Inflammatory macrophage treated with lipopolysaccharide for 1 hour (primary cell): ENCODE results near the gene GBX1.

Experiments
- DNase-seq, 2 donors: peaks; one replicate each; pipeline ENCODE4 v3.0.0-alpha.2; 2020 to 2022

Gene GBX1

GRCh38 chr7:151110941-151111645 lies 56.4 kb downstream of the GBX1 start:
- DNase-seq = peak; percentile 51 to 78

GRCh38 chr7:151110236-151110940 lies 57.1 kb downstream of the GBX1 start:
- no peak for DNase-seq

GRCh38 chr7:151109094-151110048 lies 58.1 kb downstream of the GBX1 start:
- no peak for DNase-seq

- no peak for DNase-seq
Measured at GRCh38 chr7:151107882-151108281, 59.6 kb downstream of the GBX1 start.

GRCh38 chr7:151104411-151105235 lies 62.9 kb downstream of the GBX1 start:
- DNase-seq = no peak

GRCh38 chr7:151103973-151104372 lies 63.5 kb downstream of the GBX1 start:
- DNase-seq = no peak

GRCh38 chr7:151102991-151103390 lies 64.5 kb downstream of the GBX1 start:
- DNase-seq = no peak

- DNase-seq = no peak
Measured at GRCh38 chr7:151101621-151102396, 65.7 kb downstream of the GBX1 start.

GRCh38 chr7:151100921-151101320 lies 66.6 kb downstream of the GBX1 start:
- DNase-seq = no peak

- DNase-seq = peak in 1 of 2 donors; percentile 45
Measured at GRCh38 chr7:151099486-151100211, 67.8 kb downstream of the GBX1 start.
